H1 (cell line): ENCODE data around the gene PRKACA. TPM values are rescaled to one million over a fixed set of nuclear protein-coding genes. Genes with fewer than 3 reads are reported as not detected.

Source experiments
- CHD7 ChIP-seq: fragments of 300-600 bp; sonication (generic); IDR thresholded peaks from 2 replicates; pipeline ENCODE4 v1.7.1; 2012; ENCODE audit warnings: low read length, moderate library complexity, mild to moderate bottlenecking, inconsistent platforms; ENCODE audit not compliant: insufficient replicate concordance
- polyA plus RNA-seq, 7 experiments: library from polyadenylated mRNA; depleted of rRNA in 3 of 7; stranded (reverse) in 5 of 7; unstranded in 2 of 7; fragments of >200 nt in 5 of 7; fragments of 200-250 nt in 2 of 7; gene quantifications; 1 replicate in 5 of 7; 2 replicates in 1 of 7; 4 replicates in 1 of 7; pipeline versions ENCODE4 v1.2.1 to v1.2.3, GENCODE V29; 2011 to 2013; ENCODE audit warnings: missing spikeins in 2 of 7, mixed read lengths in 2 of 7
- total RNA-seq: library from RNA; stranded (reverse); fragmentation: NEBNext Ultra II Directional; extraction: Animal tissue kit (Norgen Biotek cat#: 25700); gene quantifications from 2 replicates; pipeline ENCODE4 v1.2.1, GENCODE V29; 2021
- TF ChIP-seq, protein P1 (sequence below): IDR thresholded peaks from 2 replicates; pipeline ENCODE4 v1.6.1; 2012; ENCODE audit warnings: inconsistent platforms

The PRKACA gene
- total and polyA plus RNA-seq, 2 of the 8 experiments (the other 6 are each of a cell fraction or from before 2014, with no cell fraction given) = 14.2 to 48.2 TPM

DNA sequence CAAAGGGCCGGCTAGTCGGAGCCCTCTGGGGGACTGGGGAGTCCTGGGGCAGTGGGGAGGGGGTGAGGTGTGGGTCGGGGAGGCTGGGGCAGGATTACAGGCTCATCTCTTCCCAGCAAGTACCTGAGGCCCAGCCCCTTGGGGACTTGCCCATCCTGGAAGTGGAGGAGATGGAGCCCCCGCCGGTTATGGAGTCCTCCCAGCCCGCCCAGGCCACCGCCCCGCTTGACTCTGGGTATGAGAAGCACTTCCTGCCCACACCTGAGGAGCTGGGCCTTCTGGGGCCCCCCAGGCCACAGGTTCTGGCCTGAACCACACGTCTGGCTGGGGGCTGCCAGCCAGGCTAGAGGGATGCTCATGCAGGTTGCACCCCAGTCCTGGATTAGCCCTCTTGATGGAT lies 65.6 kb downstream of the PRKACA start (continued):
- TF ChIP-seq CHD7 = no peak
- TF ChIP-seq, protein P1, sequence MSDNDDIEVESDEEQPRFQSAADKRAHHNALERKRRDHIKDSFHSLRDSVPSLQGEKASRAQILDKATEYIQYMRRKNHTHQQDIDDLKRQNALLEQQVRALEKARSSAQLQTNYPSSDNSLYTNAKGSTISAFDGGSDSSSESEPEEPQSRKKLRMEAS = no peak
